Hematopoietic multipotent progenitor cell treated with erythropoietin and hydrocortisone succinate and interleukin-3 and kit ligand, for 15 days (in vitro differentiated cells): ENCODE measurements around the gene MAGI2.

ENCODE experiments used
- DNase-seq: peaks from one replicate; pipeline ENCODE4 v3.0.0-alpha.2; 2015; ENCODE audit warnings: low spot score

The MAGI2 gene

GRCh38 chr7:79257959-79258358 is 195.5 kb downstream of the MAGI2 start:
- no peak for DNase-seq

DNA sequence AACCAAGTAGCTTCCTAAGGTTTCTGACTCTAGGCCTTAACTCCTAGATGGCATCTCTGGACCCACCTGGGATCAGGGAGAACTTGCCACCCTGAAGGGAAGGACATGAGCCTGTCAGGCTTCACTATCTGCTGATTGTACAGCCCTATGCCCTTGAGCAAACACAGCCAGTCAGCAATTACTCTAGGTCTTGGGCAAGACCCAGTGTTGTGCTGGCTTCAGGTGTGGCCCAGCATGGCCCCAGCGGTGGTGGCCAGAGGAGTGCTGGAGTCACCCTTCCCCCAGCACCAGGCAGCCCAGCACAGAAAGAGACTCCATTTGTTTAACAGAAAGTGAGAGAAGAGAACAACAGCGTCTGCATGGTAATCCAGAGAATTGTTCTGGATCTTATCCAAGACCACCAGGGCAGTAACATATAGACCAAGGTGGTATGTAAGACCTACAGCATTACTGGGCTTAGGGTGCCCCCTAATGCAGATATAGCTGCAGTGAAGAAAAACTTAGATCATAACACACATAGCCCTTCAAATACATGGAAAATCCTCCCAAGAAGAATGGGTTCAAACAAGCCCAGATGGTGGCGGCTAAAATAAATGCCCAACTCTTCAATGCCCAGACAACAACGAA is 207.7 kb downstream of the MAGI2 start:
- DNase-seq: no peak

DNA sequence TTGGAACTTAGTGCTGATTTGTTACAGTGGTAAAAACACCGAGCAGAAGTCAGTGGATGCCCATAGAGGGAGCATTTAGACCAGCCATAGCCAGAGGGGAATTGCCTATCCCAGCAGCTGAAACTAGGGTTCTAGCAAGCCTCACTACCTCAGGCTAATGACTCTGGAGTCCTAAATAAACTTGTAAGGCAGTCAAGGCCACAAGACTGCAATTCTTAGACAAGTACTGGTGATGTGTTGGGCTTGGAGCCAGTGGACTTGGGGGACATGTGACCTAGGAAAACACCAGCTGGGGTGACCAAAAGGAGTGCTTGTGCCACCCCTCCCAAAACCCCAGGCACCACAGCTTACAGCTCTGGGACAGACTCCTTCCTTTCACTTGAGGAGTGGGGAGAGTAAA is 209.0 kb downstream of the MAGI2 start:
- no peak for DNase-seq

- DNase-seq: no peak
These were observed 212.0 kb downstream of the MAGI2 start for GRCh38 chr7:79241288-79242060.

DNA sequence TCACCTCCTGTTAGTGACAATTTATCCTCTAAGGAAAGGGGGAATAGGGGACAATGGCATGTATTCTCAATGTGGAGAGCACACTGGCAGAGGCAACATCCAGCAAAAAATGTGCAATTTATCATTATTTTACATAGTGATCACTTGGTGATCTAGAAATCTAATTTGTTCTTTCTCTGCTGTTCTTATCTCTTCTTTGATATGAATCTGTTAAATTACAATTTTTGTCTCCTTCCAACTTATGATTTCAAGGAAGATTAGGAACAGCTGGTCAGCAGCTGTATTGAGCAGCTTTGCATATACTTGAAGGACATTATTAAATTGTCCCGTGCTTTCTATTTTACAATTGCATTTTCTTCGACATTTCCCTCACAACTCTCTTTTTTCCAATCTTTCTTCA is 213.1 kb downstream of the MAGI2 start:
- DNase-seq: no peak

GRCh38 chr7:79236352-79237028 is 217.0 kb downstream of the MAGI2 start:
- DNase-seq: no peak

GRCh38 chr7:79227044-79227443 is 226.4 kb downstream of the MAGI2 start:
- no peak for DNase-seq

DNA sequence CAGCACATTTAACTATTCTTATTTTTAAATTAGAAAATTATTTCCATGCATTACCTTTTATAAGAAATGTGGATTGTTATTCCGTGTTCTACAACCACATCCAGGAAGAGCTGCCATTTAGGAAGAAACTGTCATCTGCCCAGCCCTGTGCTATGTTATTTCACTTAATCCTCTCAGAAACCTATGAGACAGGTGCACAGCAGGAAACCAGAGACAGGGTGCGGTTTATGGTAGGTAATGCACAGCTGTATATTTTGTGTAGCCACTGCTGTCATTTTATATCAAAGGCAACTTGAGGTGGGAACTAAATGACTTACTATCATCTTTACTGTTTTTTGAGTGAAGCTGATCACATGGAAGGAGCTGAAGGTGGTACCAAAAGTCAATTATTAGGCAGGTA is 232.3 kb downstream of the MAGI2 start:
- DNase-seq: no peak

DNA sequence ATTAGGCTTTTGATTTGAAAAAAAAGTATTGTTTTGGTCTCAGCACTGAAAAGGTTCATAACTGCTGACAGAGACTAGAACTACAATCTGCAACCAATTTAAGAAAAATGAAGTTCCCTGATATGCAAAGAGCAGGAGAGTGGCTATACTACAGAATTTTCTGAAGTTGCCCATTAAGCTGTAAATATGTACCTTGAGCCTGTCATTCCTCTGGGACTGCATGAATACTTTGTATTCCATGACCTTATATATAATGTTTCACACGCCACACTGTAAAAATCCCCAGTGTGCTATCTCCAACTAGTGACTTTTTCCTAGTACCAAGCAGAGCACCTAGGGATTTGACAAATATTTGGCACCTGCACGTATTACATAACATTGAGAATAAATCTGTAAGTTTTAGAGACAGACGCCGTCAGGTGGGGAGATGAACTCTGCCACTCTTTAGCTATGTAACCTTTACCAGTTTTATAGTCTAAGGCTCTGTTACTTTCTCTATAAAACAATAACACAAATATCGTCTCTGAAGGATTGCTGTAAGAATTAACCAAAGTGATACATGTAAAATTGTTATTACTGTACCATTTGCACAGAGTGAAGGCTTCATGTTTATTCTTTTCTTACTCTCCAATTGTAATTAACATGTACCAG is 235.4 kb downstream of the MAGI2 start:
- DNase-seq: no peak

DNA sequence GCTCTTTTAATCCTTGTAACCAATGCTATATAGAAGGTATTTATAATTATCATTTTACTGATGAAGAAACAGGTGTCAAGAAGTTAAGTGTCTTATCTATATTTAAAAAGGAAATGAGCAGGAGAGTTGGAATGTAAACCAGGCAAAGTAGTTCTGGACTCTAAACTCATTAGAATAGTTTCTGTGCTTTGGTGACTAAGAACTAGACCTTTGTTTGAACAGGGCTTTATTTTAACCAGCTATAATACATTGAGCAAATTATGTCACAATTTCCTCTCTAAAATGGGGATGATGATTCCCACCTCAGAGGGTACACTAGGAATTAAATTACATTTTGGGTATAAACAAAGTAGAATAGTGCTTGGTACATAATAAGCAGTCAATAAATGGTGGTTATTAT is 236.0 kb downstream of the MAGI2 start:
- no peak for DNase-seq

- DNase-seq: no peak
These were observed 237.2 kb downstream of the MAGI2 start for GRCh38 chr7:79216236-79216635.

- DNase-seq: no peak
These were observed 241.1 kb downstream of the MAGI2 start for GRCh38 chr7:79212334-79212733.

DNA sequence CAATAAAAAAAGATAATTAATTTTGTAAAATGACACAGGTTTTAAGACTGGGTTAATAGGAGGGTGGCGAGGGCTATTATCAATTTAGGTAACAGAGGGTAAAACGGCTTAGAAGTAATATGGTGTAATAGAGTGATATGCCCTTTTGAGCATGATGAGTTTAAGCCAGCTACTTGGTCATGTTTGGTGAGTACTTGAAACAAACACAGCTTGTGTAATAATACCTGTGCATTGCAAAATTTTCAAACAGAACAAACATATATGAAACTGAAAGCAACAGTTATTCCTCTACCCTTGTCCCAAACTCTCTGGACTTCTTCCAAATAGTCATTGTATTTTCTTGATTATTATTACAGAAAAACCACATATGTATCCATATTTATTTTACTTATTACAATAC is 241.7 kb downstream of the MAGI2 start:
- DNase-seq: no peak

GRCh38 chr7:79199961-79200360 is 253.5 kb downstream of the MAGI2 start:
- DNase-seq: no peak

GRCh38 chr7:79199266-79199665 is 254.2 kb downstream of the MAGI2 start:
- DNase-seq: no peak

- DNase-seq: no peak
These were observed 267.9 kb downstream of the MAGI2 start for GRCh38 chr7:79185605-79186004.

DNA sequence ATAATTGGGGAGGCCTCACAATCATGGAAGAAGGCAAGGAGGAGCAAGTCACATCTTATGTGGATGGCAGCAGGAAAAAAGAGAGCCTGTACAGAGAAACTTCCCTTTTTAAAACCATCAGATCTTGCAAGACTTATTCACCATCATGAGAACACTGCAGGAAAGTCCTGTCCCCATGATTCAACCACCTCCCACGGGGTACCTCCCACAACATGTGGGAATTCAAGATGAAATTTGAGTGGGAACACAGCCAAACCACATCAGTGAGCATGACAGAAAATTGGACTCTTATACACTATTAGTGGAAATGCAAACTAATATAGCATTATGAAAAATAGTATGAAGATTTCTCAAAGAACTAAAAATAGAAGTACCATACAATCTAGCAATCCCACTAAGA is 271.2 kb downstream of the MAGI2 start:
- no peak for DNase-seq

- DNase-seq: no peak
These were observed 272.9 kb downstream of the MAGI2 start for GRCh38 chr7:79180533-79180932.

- no peak for DNase-seq
These were observed 276.5 kb downstream of the MAGI2 start for GRCh38 chr7:79176859-79177477.

DNA sequence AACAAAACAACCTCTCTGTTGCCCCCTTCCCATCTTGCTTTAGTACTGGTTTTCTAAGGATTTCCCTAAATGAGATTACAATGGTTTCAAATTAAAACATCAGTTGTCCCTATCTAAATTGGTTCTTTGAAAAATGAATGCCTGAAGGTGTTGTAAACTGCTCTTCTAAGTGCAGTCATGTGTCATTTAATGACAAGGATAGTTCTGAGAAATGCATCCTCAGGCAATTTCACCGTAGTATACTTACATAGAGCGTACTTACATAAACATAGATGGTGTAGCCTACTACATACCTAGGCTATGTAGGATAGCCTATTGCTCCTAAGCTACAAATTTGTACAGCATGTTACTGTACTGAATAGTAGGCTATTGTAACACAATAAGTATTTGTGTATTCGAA is 278.1 kb downstream of the MAGI2 start:
- no peak for DNase-seq

- DNase-seq: no peak
These were observed 288.2 kb downstream of the MAGI2 start for GRCh38 chr7:79165225-79165624.

GRCh38 chr7:79159040-79159664 is 294.3 kb downstream of the MAGI2 start:
- no peak for DNase-seq
